GM23338 (cell line): ENCODE results near the gene MBTPS2. TPM values are rescaled to one million over a fixed set of nuclear protein-coding genes. Genes with fewer than 3 reads are reported as not detected.

Source experiments
- ATAC-seq: fragments of 200-7000 bp; cut with Tn5 transposase; 3 replicates; pipeline ENCODE4 v1.9.1; 2020
- DNase-seq: peaks from one replicate; pipeline ENCODE4 v3.0.0-alpha.2; 2015; ENCODE audit warnings: low spot score
- H2AFZ ChIP-seq: fragments of 200-600 bp; sonication (generic); 2 replicates; pipeline ENCODE4 v1.8.0; 2016; ENCODE audit warnings: antibody characterized with exemption, mild to moderate bottlenecking, moderate library complexity
- H3F3A ChIP-seq: fragments of 200-600 bp; sonication (generic); replicated peaks from 2 replicates; pipeline ENCODE4 v1.8.0; 2017; ENCODE audit warnings: antibody characterized with exemption, mixed run types, low read depth
- H3K27ac ChIP-seq: fragments of 200-600 bp; sonication (generic); 2 replicates; pipeline ENCODE4 v1.6.1; 2016; ENCODE audit warnings: low read depth
- H3K27me3 ChIP-seq: fragments of 200-600 bp; sonication (generic); 2 replicates; pipeline ENCODE4 v1.8.0; 2016; ENCODE audit warnings: mild to moderate bottlenecking, mixed run types, moderate library complexity; ENCODE audit not compliant: insufficient read depth
- H3K36me3 ChIP-seq: fragments of 200-600 bp; sonication (generic); 2 replicates; pipeline ENCODE4 v1.8.0; 2016; ENCODE audit warnings: mild to moderate bottlenecking; ENCODE audit not compliant: insufficient read depth
- H3K4me1 ChIP-seq: fragments of 200-600 bp; sonication (generic); 2 replicates; pipeline ENCODE4 v1.8.0; 2016; ENCODE audit warnings: mild to moderate bottlenecking, moderate library complexity; ENCODE audit not compliant: insufficient read depth
- H3K4me2 ChIP-seq: fragments of 200-600 bp; sonication (generic); 2 replicates; pipeline ENCODE4 v1.7.1; 2017; ENCODE audit warnings: mixed run types
- H3K4me3 ChIP-seq: fragments of 200-600 bp; sonication (generic); 2 replicates; pipeline ENCODE4 v1.6.1; 2016; ENCODE audit warnings: mixed run types
- H3K79me2 ChIP-seq: fragments of 200-600 bp; sonication (generic); replicated peaks from 2 replicates; pipeline ENCODE4 v1.8.0; 2017; ENCODE audit warnings: mild to moderate bottlenecking; ENCODE audit not compliant: insufficient read depth
- H3K9me2 ChIP-seq: fragments of 200-600 bp; sonication (generic); 2 replicates; pipeline ENCODE4 v1.8.0; 2017; ENCODE audit not compliant: insufficient read depth
- H4K20me1 ChIP-seq: fragments of 200-600 bp; sonication (generic); replicated peaks from 2 replicates; pipeline ENCODE4 v1.8.0; 2017; ENCODE audit warnings: mild to moderate bottlenecking; ENCODE audit not compliant: insufficient read depth
- H3K27ac Mint-ChIP-seq: 2 replicates; pipeline ENCODE4 v1.8.0; 2020; ENCODE audit warnings: inconsistent platforms, mild to moderate bottlenecking, moderate library complexity, mixed read lengths
- H3K27me3 Mint-ChIP-seq: 3 replicates; pipeline ENCODE4 v1.8.0; 2022; ENCODE audit warnings: low read depth, mild to moderate bottlenecking, moderate library complexity, mixed read lengths, inconsistent platforms; ENCODE audit not compliant: insufficient read depth, poor library complexity
- H3K36me3 Mint-ChIP-seq: 3 replicates; pipeline ENCODE4 v1.8.0; 2021; ENCODE audit warnings: low read depth, mild to moderate bottlenecking, inconsistent platforms, moderate library complexity, mixed read lengths
- H3K4me1 Mint-ChIP-seq: 3 replicates; pipeline ENCODE4 v1.8.0; 2020; ENCODE audit warnings: mild to moderate bottlenecking, inconsistent platforms, mixed read lengths
- H3K4me3 Mint-ChIP-seq: 3 replicates; pipeline ENCODE4 v1.8.0; 2021; ENCODE audit warnings: moderate library complexity, mild to moderate bottlenecking, inconsistent platforms, mixed read lengths
- H3K9me3 Mint-ChIP-seq: 3 replicates; pipeline ENCODE4 v1.8.0; 2020; ENCODE audit warnings: moderate library complexity, mild to moderate bottlenecking, inconsistent platforms, mixed read lengths
- CREB1 ChIP-seq: fragments of 250-450 bp; sonication (Bioruptor Pico); IDR thresholded peaks from 2 replicates; pipeline ENCODE4 v1.5.0; 2020; ENCODE audit warnings: low read depth, mild to moderate bottlenecking, moderate library complexity
- EZH2phosphoT487 ChIP-seq: fragments of 200-600 bp; sonication (generic); IDR thresholded peaks from one replicate; pipeline ENCODE4 v1.8.1; 2018; ENCODE audit warnings: antibody characterized with exemption; ENCODE audit not compliant: unreplicated experiment
- JUNB ChIP-seq: IDR thresholded peaks from one replicate; pipeline ENCODE4 v1.6.1; 2016; ENCODE audit warnings: antibody characterized with exemption; ENCODE audit not compliant: unreplicated experiment
- NANOG ChIP-seq: IDR thresholded peaks from 2 replicates; pipeline ENCODE4 v1.6.1; 2016; ENCODE audit warnings: antibody characterized with exemption, borderline replicate concordance
- POLR2AphosphoS5 ChIP-seq: IDR thresholded peaks from 2 replicates; pipeline ENCODE4 v1.6.1; 2016; ENCODE audit warnings: antibody characterized with exemption, low read depth
- STAT1 ChIP-seq: IDR thresholded peaks from one replicate; pipeline ENCODE4 v1.6.1; 2016; ENCODE audit warnings: antibody characterized with exemption; ENCODE audit not compliant: unreplicated experiment
- ZNF331 ChIP-seq: fragments of 250-450 bp; sonication (Bioruptor Pico); IDR thresholded peaks from 2 replicates; pipeline ENCODE4 v1.5.0; 2020; ENCODE audit warnings: low read depth, mild to moderate bottlenecking, moderate library complexity
- polyA plus RNA-seq: library from polyadenylated mRNA; unstranded; fragments of >200 nt; fragmentation: Nextera tagmentation; extraction: Ambion mirVana; gene quantifications from 2 replicates; pipeline ENCODE4 v1.2.1, GENCODE V29; 2016
- total RNA-seq: library from RNA; depleted of rRNA; stranded (reverse); fragments of >200 nt; shearing (Covaris generic); gene quantifications from 2 replicates; pipeline ENCODE4 v1.2.3, GENCODE V29; 2014
- TF ChIP-seq, protein P1 (sequence below): IDR thresholded peaks from one replicate; pipeline ENCODE4 v1.6.1; 2018; ENCODE audit warnings: antibody characterized with exemption; ENCODE audit not compliant: unreplicated experiment
- TF ChIP-seq, protein P2 (sequence below), 2 experiments: fragments of 200-600 bp in 1 of 2; sonication (generic) in 1 of 2; conservative IDR thresholded peaks; 2 replicates each; pipeline versions ENCODE4 v1.5.1 to v1.6.1; 2016 to 2017; ENCODE audit warnings: antibody characterized with exemption in 2 of 2, low read depth in 2 of 2, mild to moderate bottlenecking in 2 of 2, moderate library complexity in 1 of 2
- TF ChIP-seq, protein P3 (sequence below): fragments of 250-450 bp; sonication (Bioruptor Pico); IDR thresholded peaks from 2 replicates; pipeline ENCODE4 v1.5.0; 2020; ENCODE audit warnings: mild to moderate bottlenecking, moderate library complexity

Gene MBTPS2
- total and polyA plus RNA-seq, 2 experiments from 2014 or later, result 3.2 to 7.8 TPM

DNA sequence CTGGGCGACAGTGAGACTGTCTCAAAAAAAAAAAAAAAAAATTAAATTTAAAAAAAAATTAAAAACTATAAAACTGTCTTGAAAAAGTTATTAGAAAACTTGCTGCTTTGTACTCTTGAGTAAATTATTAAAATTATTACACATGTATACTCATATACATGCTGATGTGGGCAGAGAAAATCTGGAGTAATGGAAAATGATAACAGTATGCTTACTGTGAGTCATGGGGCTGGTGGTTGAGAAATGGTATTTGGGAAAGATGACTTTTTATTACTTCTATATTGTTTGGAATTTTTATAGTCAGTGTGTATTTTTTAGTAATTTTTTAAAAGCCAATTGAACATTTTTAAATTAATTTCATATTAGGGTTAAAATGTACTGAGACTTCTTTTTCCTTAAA is 23.8 kb downstream of the MBTPS2 start:
- Mint-ChIP-seq H3K9me3 (no peaks in the 10 kb centered on the region), H3K4me1 (no peaks in the 10 kb centered on the region), H3K4me3 (no peak overlapping the region), H3K36me3 (no peaks in the 10 kb centered on the region), H3K27ac (no peak overlapping the region), H3K27me3 (no peaks in the 10 kb centered on the region)
- no peak overlapping the region for H3K4me3 ChIP-seq
- no peaks in the 10 kb centered on the region for H3F3A ChIP-seq
- no peaks in the 10 kb centered on the region for H3K27me3 ChIP-seq
- no peaks in the 10 kb centered on the region for H3K4me1 ChIP-seq
- no peak overlapping the region for H3K4me2 ChIP-seq
- H4K20me1 ChIP-seq, result no peaks in the 10 kb centered on the region
- H3K79me2 ChIP-seq, result no peaks in the 10 kb centered on the region
- H3K36me3 ChIP-seq, result no peaks in the 10 kb centered on the region
- H3K9me2 ChIP-seq, result no peaks in the 10 kb centered on the region
- DNase-seq, result no peak
- TF ChIP-seq EZH2phosphoT487 (no peak), JUNB (no peak), POLR2AphosphoS5 (no peak), STAT1 (no peak), CREB1 (CRISPR knock-in tag) (no peak), ZNF331 (no peak), NANOG (no peak)
- TF ChIP-seq, protein P1, sequence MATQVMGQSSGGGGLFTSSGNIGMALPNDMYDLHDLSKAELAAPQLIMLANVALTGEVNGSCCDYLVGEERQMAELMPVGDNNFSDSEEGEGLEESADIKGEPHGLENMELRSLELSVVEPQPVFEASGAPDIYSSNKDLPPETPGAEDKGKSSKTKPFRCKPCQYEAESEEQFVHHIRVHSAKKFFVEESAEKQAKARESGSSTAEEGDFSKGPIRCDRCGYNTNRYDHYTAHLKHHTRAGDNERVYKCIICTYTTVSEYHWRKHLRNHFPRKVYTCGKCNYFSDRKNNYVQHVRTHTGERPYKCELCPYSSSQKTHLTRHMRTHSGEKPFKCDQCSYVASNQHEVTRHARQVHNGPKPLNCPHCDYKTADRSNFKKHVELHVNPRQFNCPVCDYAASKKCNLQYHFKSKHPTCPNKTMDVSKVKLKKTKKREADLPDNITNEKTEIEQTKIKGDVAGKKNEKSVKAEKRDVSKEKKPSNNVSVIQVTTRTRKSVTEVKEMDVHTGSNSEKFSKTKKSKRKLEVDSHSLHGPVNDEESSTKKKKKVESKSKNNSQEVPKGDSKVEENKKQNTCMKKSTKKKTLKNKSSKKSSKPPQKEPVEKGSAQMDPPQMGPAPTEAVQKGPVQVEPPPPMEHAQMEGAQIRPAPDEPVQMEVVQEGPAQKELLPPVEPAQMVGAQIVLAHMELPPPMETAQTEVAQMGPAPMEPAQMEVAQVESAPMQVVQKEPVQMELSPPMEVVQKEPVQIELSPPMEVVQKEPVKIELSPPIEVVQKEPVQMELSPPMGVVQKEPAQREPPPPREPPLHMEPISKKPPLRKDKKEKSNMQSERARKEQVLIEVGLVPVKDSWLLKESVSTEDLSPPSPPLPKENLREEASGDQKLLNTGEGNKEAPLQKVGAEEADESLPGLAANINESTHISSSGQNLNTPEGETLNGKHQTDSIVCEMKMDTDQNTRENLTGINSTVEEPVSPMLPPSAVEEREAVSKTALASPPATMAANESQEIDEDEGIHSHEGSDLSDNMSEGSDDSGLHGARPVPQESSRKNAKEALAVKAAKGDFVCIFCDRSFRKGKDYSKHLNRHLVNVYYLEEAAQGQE, result no peak
- TF ChIP-seq, protein P2, sequence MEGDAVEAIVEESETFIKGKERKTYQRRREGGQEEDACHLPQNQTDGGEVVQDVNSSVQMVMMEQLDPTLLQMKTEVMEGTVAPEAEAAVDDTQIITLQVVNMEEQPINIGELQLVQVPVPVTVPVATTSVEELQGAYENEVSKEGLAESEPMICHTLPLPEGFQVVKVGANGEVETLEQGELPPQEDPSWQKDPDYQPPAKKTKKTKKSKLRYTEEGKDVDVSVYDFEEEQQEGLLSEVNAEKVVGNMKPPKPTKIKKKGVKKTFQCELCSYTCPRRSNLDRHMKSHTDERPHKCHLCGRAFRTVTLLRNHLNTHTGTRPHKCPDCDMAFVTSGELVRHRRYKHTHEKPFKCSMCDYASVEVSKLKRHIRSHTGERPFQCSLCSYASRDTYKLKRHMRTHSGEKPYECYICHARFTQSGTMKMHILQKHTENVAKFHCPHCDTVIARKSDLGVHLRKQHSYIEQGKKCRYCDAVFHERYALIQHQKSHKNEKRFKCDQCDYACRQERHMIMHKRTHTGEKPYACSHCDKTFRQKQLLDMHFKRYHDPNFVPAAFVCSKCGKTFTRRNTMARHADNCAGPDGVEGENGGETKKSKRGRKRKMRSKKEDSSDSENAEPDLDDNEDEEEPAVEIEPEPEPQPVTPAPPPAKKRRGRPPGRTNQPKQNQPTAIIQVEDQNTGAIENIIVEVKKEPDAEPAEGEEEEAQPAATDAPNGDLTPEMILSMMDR (conservative IDR thresholded peaks at IDR 0.05; ENCODE audit: low read depth in 2 of 2), result no peak
- TF ChIP-seq, protein P3, sequence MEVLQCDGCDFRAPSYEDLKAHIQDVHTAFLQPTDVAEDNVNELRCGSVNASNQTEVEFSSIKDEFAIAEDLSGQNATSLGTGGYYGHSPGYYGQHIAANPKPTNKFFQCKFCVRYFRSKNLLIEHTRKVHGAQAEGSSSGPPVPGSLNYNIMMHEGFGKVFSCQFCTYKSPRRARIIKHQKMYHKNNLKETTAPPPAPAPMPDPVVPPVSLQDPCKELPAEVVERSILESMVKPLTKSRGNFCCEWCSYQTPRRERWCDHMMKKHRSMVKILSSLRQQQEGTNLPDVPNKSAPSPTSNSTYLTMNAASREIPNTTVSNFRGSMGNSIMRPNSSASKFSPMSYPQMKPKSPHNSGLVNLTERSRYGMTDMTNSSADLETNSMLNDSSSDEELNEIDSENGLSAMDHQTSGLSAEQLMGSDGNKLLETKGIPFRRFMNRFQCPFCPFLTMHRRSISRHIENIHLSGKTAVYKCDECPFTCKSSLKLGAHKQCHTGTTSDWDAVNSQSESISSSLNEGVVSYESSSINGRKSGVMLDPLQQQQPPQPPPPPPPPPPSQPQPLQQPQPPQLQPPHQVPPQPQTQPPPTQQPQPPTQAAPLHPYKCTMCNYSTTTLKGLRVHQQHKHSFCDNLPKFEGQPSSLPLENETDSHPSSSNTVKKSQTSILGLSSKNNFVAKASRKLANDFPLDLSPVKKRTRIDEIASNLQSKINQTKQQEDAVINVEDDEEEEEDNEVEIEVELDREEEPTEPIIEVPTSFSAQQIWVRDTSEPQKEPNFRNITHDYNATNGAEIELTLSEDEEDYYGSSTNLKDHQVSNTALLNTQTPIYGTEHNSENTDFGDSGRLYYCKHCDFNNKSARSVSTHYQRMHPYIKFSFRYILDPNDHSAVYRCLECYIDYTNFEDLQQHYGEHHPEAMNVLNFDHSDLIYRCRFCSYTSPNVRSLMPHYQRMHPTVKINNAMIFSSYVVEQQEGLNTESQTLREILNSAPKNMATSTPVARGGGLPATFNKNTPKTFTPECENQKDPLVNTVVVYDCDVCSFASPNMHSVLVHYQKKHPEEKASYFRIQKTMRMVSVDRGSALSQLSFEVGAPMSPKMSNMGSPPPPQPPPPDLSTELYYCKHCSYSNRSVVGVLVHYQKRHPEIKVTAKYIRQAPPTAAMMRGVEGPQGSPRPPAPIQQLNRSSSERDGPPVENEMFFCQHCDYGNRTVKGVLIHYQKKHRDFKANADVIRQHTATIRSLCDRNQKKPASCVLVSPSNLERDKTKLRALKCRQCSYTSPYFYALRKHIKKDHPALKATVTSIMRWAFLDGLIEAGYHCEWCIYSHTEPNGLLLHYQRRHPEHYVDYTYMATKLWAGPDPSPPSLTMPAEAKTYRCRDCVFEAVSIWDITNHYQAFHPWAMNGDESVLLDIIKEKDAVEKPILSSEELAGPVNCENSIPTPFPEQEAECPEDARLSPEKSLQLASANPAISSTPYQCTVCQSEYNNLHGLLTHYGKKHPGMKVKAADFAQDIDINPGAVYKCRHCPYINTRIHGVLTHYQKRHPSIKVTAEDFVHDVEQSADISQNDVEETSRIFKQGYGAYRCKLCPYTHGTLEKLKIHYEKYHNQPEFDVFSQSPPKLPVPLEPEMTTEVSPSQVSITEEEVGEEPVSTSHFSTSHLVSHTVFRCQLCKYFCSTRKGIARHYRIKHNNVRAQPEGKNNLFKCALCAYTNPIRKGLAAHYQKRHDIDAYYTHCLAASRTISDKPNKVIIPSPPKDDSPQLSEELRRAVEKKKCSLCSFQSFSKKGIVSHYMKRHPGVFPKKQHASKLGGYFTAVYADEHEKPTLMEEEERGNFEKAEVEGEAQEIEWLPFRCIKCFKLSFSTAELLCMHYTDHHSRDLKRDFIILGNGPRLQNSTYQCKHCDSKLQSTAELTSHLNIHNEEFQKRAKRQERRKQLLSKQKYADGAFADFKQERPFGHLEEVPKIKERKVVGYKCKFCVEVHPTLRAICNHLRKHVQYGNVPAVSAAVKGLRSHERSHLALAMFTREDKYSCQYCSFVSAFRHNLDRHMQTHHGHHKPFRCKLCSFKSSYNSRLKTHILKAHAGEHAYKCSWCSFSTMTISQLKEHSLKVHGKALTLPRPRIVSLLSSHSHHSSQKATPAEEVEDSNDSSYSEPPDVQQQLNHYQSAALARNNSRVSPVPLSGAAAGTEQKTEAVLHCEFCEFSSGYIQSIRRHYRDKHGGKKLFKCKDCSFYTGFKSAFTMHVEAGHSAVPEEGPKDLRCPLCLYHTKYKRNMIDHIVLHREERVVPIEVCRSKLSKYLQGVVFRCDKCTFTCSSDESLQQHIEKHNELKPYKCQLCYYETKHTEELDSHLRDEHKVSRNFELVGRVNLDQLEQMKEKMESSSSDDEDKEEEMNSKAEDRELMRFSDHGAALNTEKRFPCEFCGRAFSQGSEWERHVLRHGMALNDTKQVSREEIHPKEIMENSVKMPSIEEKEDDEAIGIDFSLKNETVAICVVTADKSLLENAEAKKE, result no peak
- no peak overlapping the region for H3K27ac ChIP-seq
- no peak for ATAC-seq
- no peak overlapping the region for H2AFZ ChIP-seq
